Ishikawa (cell line): ENCODE results near the gene CLBA1.

Experiments
- CEBPB ChIP-seq: IDR thresholded peaks from 2 replicates; pipeline ENCODE4 v1.6.1; 2012
- CREB1 ChIP-seq: IDR thresholded peaks from 2 replicates; pipeline ENCODE4 v1.6.1; 2012; ENCODE audit warnings: low read depth
- EP300 ChIP-seq: IDR thresholded peaks from 2 replicates; pipeline ENCODE4 v1.6.1; 2012; ENCODE audit warnings: borderline replicate concordance
- FOXM1 ChIP-seq: IDR thresholded peaks from 2 replicates; pipeline ENCODE4 v1.6.1; 2012; ENCODE audit warnings: low read depth, borderline replicate concordance
- YY1 ChIP-seq: IDR thresholded peaks from 2 replicates; pipeline ENCODE4 v1.6.1; 2012; ENCODE audit warnings: low read depth
- ZBTB7A ChIP-seq: IDR thresholded peaks from 2 replicates; pipeline ENCODE4 v1.6.1; 2012; ENCODE audit warnings: low read depth

GRCh38 chr14:104948736-104949031 lies 36.9 kb upstream of the CLBA1 start:
- TF ChIP-seq FOXM1 (no peak), YY1 (no peak), ZBTB7A (no peak), EP300 (no peak), CREB1 (no peak), CEBPB (no peak)
